ENCODE data around the gene TMEM87B. TPM values are rescaled to one million over a fixed set of nuclear protein-coding genes. Genes with fewer than 3 reads are reported as not detected.

Gene TMEM87B
- total RNA-seq, 1 experiment from 2014 or later, result 10.5 TPM

- H4K5ac ChIP-seq (ENCODE audit: insufficient read length, low read depth, low read length), result no peak overlapping the region
- Mint-ChIP-seq H3K27ac (peak overlapping the region in 2 of 3 experiments; percentile 19 to 56; a peak in 2 of 7 replicates), H3K9me3 (no peaks in the 10 kb centered on the region), H3K36me3 (ENCODE audit: insufficient read depth in 1 of 3, low read depth in 3 of 3) (peaks cover 0 to 16% (median 5%) of the 10 kb centered on the region in 3 experiments; a peak in 4 of 7 replicates), H3K4me3 (no peak overlapping the region), H3K4me1 (no peaks in the 10 kb centered on the region), H3K27me3 (ENCODE audit: low read depth) (no peaks in the 10 kb centered on the region)
- no peak overlapping the region for H3K4me2 ChIP-seq (ENCODE audit: insufficient read depth, insufficient read length, low read length)
- H3K9ac ChIP-seq (ENCODE audit: extremely low read depth, insufficient read length, low read length), result no peak overlapping the region
- WGBS (ENCODE audit: extremely low coverage, insufficient read length, low lambda C conversion rate), result no CpG with 5 or more reads among the region's 5 CpGs
- no peak overlapping the region for H2BK120ac ChIP-seq (ENCODE audit: low read depth, low read length, poor library complexity, severe bottlenecking)
- no peak overlapping the region for H3K14ac ChIP-seq (ENCODE audit: insufficient read depth, low read length)
- H2BK5ac ChIP-seq (ENCODE audit: insufficient read length, low read length), result no peak overlapping the region
- no peaks in the 10 kb centered on the region for H3K23me2 ChIP-seq (ENCODE audit: insufficient read length, low read depth, low read length, poor library complexity, severe bottlenecking)
- H3K27me3 ChIP-seq (ENCODE audit: insufficient read depth, low read length), result no peaks in the 10 kb centered on the region
- no peak overlapping the region for H3K18ac ChIP-seq (ENCODE audit: insufficient read length, low read depth, low read length)
- no peaks in the 10 kb centered on the region for H3K79me1 ChIP-seq (ENCODE audit: insufficient read depth, low read depth, low read length, poor library complexity, severe bottlenecking)
- no peak for TF ChIP-seq CTCF (conservative IDR thresholded peaks at IDR 0.05)
- no peaks in the 10 kb centered on the region for H4K20me1 ChIP-seq (ENCODE audit: control insufficient read depth, insufficient read depth, insufficient read length)
- no peak overlapping the region for H2BK20ac ChIP-seq (ENCODE audit: low read depth, low read length, poor library complexity, severe bottlenecking)
- H3K9me3 ChIP-seq (ENCODE audit: control insufficient read depth, low read depth, low read length), result no peaks in the 10 kb centered on the region
- no peak overlapping the region for H3K56ac ChIP-seq (ENCODE audit: insufficient read length, low read depth, low read length)
- no peak for DNase-seq
- H3K79me2 ChIP-seq (ENCODE audit: insufficient read depth, low read length), result no peaks in the 10 kb centered on the region
- no peak overlapping the region for H2BK15ac ChIP-seq (ENCODE audit: low read depth, low read length)
- H2AK5ac ChIP-seq (ENCODE audit: insufficient read length, low read length), result no peak overlapping the region
- no peak overlapping the region for H3K4ac ChIP-seq (ENCODE audit: low read depth, low read length)
- H2BK12ac ChIP-seq (ENCODE audit: insufficient read length, low read depth, low read length), result no peak overlapping the region
- no peak overlapping the region for H3T11ph ChIP-seq (ENCODE audit: low read length)
- no peak overlapping the region for H3K27ac ChIP-seq (ENCODE audit: insufficient read length, low read depth, low read length)
- no peak overlapping the region for H3K23ac ChIP-seq (ENCODE audit: insufficient read length, low read depth, low read length)
- no peaks in the 10 kb centered on the region for H3K4me1 ChIP-seq (ENCODE audit: insufficient read depth, low read length)
- H2AFZ ChIP-seq (ENCODE audit: low read length), result no peak overlapping the region
- H4K91ac ChIP-seq (ENCODE audit: insufficient read length, low read depth, low read length), result no peak overlapping the region
- no peak overlapping the region for H4K8ac ChIP-seq (replicated peaks; ENCODE audit: insufficient read length, low read depth, low read length)
Observed at GRCh38 chr2:112012556-112012955, 42.5 kb upstream of the TMEM87B start.
